Neural cell (in vitro differentiated cells): ENCODE results near the gene GATA2. TPM values are rescaled to one million over a fixed set of nuclear protein-coding genes. Genes with fewer than 3 reads are reported as not detected.

ENCODE experiments used
- H2AFZ ChIP-seq: fragments of 200-600, 300-800 bp; sonication (generic), shearing (Covaris generic); 2 replicates; pipeline ENCODE4 v1.6.0; 2014; ENCODE audit warnings: low read depth, mild to moderate bottlenecking, antibody characterized with exemption, low read length, moderate library complexity
- H3F3A ChIP-seq: fragments of 200-600 bp; shearing (Covaris generic); 2 replicates; pipeline ENCODE4 v1.6.1; 2016; ENCODE audit warnings: mild to moderate bottlenecking, moderate library complexity, mixed read lengths, antibody characterized with exemption, low read length; ENCODE audit not compliant: insufficient read depth, poor library complexity, severe bottlenecking
- H3K27ac ChIP-seq: fragments of 200-600, 300-800 bp; sonication (generic), shearing (Covaris generic); 2 replicates; pipeline ENCODE4 v1.5.1; 2014; ENCODE audit warnings: mild to moderate bottlenecking, low read length, moderate library complexity
- H3K27me3 ChIP-seq: fragments of 300-800, 200-600 bp; sonication (generic), shearing (Covaris generic); 2 replicates; pipeline ENCODE4 v1.6.0; 2014; ENCODE audit warnings: mild to moderate bottlenecking, low read depth, low read length, moderate library complexity; ENCODE audit not compliant: insufficient read depth
- H3K36me3 ChIP-seq: fragments of 300-800, 200-600 bp; sonication (generic), shearing (Covaris generic); 2 replicates; pipeline ENCODE4 v1.5.1; 2014; ENCODE audit warnings: mild to moderate bottlenecking, antibody characterized with exemption, low read length, moderate library complexity; ENCODE audit not compliant: insufficient read depth
- H3K4me2 ChIP-seq: fragments of 300-800, 200-600 bp; sonication (generic), shearing (Covaris generic); 2 replicates; pipeline ENCODE4 v1.6.0; 2014; ENCODE audit warnings: mild to moderate bottlenecking, low read length
- H3K4me3 ChIP-seq: fragments of 300-800, 200-600 bp; sonication (generic), shearing (Covaris generic); 2 replicates; pipeline ENCODE4 v1.5.1; 2014; ENCODE audit warnings: mild to moderate bottlenecking, low read length, moderate library complexity
- H3K79me2 ChIP-seq: fragments of 200-600 bp; shearing (Covaris generic); replicated peaks from 2 replicates; pipeline ENCODE4 v1.6.0; 2014; ENCODE audit warnings: mild to moderate bottlenecking, low read length, moderate library complexity; ENCODE audit not compliant: insufficient read depth
- H3K9ac ChIP-seq: fragments of 300-800, 200-600 bp; sonication (generic), shearing (Covaris generic); 2 replicates; pipeline ENCODE4 v1.6.1; 2016; ENCODE audit warnings: mild to moderate bottlenecking, low read length, mixed read lengths
- H3K9me2 ChIP-seq: fragments of 200-600 bp; shearing (Covaris generic); 2 replicates; pipeline ENCODE4 v1.6.1; 2016; ENCODE audit warnings: mild to moderate bottlenecking, low read length, mixed read lengths; ENCODE audit not compliant: insufficient read depth
- H3K9me3 ChIP-seq: fragments of 200-600, 300-800 bp; sonication (generic), shearing (Covaris generic); 2 replicates; pipeline ENCODE4 v1.6.1; 2016; ENCODE audit warnings: mild to moderate bottlenecking, mixed run types, low read length, moderate library complexity, mixed read lengths
- H4K20me1 ChIP-seq: fragments of 200-600 bp; shearing (Covaris generic); 2 replicates; pipeline ENCODE4 v1.6.1; 2016; ENCODE audit warnings: mild to moderate bottlenecking, mixed run types; ENCODE audit not compliant: insufficient read depth
- EP300 ChIP-seq: fragments of 450-650 bp; conservative IDR thresholded peaks from 2 replicates; pipeline ENCODE4 v1.6.1; 2014; ENCODE audit warnings: antibody characterized with exemption, mild to moderate bottlenecking, moderate library complexity; ENCODE audit not compliant: poor library complexity, severe bottlenecking
- EZH2 ChIP-seq: fragments of 200-600, 300-800 bp; shearing (Covaris generic), sonication (generic); IDR thresholded peaks from 2 replicates; pipeline ENCODE4 v1.6.1; 2014; ENCODE audit warnings: antibody characterized with exemption, low read length, borderline replicate concordance, mild to moderate bottlenecking; ENCODE audit not compliant: insufficient read depth, poor library complexity, severe bottlenecking
- MXI1 ChIP-seq: fragments of 450-650 bp; conservative IDR thresholded peaks from 2 replicates; pipeline ENCODE4 v1.6.1; 2014; ENCODE audit warnings: antibody characterized with exemption, mild to moderate bottlenecking; ENCODE audit not compliant: poor library complexity, severe bottlenecking
- POLR2AphosphoS5 ChIP-seq: IDR thresholded peaks from 2 replicates; pipeline ENCODE4 v1.6.1; 2012
- RAD21 ChIP-seq: fragments of 450-650 bp; conservative IDR thresholded peaks from 2 replicates; pipeline ENCODE4 v1.6.1; 2014; ENCODE audit warnings: antibody characterized with exemption, mild to moderate bottlenecking, moderate library complexity
- REST ChIP-seq: IDR thresholded peaks from 2 replicates; pipeline ENCODE4 v1.6.1; 2012; ENCODE audit warnings: borderline replicate concordance
- SMC3 ChIP-seq: fragments of 450-650 bp; conservative IDR thresholded peaks from 2 replicates; pipeline ENCODE4 v1.6.1; 2014; ENCODE audit warnings: antibody characterized with exemption, mild to moderate bottlenecking, moderate library complexity; ENCODE audit not compliant: poor library complexity
- TAF1 ChIP-seq: IDR thresholded peaks from 2 replicates; pipeline ENCODE4 v1.6.1; 2012; ENCODE audit warnings: low read depth
- polyA plus RNA-seq: library from polyadenylated mRNA; depleted of rRNA; stranded (reverse); fragments of >200 nt; gene quantifications from 2 replicates; pipeline ENCODE4 v1.2.3, GENCODE V29; 2014
- TF ChIP-seq, protein P1 (sequence below): fragments of 450-650 bp; IDR thresholded peaks from 2 replicates; pipeline ENCODE4 v1.5.1; 2014; ENCODE audit warnings: antibody characterized with exemption, mild to moderate bottlenecking, moderate library complexity; ENCODE audit not compliant: poor library complexity, severe bottlenecking

GATA2 gene
- polyA plus RNA-seq, 1 donor from 2014 or later = not detected

DNA sequence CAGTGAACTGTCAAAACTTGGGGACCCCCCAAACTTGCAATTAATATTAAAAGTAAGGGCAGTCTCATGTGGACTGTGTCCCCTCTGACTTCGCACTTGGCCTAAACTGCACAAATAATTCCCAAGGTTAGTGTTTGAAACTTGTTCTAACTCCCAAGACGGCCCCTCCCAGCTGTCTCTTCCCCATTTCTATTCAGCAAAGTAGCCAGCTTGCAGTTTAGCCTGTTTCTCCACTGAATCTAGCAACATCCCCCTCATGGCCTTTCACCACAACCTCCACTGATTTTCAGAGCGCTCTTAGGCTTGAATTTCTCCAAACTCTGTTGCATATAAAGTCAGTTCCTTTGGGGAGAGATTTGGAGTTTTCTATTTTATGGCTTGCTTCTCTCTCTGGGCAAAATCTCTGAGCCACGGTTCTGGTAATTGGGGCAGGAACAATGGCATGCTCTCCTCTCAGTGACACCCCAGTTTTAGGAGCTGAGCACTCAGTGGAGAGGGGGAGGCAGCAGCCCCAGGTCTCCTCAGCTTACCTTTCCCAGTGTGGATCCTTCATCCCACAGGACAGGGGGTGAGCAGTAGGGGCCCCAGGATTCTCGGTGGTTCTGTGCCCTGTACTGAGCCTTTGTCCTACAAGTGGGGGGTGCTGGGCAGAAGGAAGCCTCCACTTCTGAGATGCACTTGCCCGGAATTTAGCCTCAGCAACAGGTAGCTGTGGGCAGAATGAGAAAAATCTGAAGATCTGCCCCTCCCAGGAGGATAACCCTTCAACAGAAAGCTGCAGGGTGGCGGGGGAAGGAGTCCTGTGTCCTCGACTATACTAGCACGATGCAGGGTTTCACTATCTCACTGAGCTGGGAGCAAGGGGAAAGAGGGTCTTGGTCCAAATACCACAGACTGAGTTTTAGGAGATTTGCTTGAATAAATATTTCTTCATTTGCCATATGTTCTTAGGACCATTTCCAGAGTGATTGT is 39.3 kb upstream of the GATA2 start:
- no peak overlapping the region for H3K9ac ChIP-seq
- H3K4me2 ChIP-seq = no peak overlapping the region
- H3K79me2 ChIP-seq = no peaks in the 10 kb centered on the region
- no peaks in the 10 kb centered on the region for H3K9me2 ChIP-seq
- no peaks in the 10 kb centered on the region for H3K9me3 ChIP-seq
- no peak overlapping the region for H2AFZ ChIP-seq
- no peaks in the 10 kb centered on the region for H3K27me3 ChIP-seq
- H4K20me1 ChIP-seq = no peaks in the 10 kb centered on the region
- H3F3A ChIP-seq = no peaks in the 10 kb centered on the region
- no peak overlapping the region for H3K4me3 ChIP-seq
- no peak overlapping the region for H3K27ac ChIP-seq
- TF ChIP-seq RAD21 = no peak
- TF ChIP-seq, protein P1, sequence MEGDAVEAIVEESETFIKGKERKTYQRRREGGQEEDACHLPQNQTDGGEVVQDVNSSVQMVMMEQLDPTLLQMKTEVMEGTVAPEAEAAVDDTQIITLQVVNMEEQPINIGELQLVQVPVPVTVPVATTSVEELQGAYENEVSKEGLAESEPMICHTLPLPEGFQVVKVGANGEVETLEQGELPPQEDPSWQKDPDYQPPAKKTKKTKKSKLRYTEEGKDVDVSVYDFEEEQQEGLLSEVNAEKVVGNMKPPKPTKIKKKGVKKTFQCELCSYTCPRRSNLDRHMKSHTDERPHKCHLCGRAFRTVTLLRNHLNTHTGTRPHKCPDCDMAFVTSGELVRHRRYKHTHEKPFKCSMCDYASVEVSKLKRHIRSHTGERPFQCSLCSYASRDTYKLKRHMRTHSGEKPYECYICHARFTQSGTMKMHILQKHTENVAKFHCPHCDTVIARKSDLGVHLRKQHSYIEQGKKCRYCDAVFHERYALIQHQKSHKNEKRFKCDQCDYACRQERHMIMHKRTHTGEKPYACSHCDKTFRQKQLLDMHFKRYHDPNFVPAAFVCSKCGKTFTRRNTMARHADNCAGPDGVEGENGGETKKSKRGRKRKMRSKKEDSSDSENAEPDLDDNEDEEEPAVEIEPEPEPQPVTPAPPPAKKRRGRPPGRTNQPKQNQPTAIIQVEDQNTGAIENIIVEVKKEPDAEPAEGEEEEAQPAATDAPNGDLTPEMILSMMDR = no peak
- no peak for TF ChIP-seq POLR2AphosphoS5
- H3K36me3 ChIP-seq = no peaks in the 10 kb centered on the region

DNA sequence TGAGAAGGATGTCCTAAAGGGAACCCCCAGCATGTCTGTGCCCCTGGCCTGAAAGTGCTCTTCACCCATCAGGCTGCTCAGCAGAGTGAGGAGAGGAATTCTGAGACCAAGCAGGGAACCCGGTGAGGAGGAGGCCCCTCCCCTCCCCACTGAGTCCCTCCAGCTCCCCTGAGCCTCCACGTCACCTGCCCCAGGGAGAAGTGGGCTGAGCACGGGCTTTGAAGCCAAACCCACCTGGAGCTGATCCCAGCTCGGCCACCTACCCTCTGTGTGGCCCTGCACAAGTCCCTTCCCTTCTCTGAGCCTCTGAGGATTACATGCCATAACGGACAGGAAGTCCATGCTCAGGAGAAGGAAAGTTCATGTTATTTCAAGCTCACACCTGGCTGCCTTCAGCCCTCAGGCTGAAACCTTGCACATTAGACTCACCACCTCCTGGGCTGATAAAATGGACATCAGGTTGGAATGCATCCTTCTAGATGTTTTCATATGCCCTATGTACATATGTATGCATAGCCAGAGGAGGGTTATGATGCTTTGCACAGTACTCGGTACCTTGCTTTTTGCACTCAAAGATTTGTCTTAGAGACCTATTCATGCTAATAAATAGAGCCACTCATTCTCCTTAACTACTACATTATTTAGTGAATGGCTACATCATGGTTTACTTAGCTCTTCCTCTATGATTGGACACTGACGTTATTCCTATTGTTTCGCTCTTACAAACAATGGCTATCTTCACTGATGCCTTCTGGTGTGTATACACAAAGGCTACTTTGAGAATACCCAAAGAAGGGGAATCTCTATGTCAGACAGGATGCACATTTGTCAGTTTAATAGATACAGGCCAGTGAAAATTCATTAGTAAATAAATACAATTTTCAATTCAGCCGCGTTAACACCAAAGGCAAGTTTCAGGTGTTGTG is 31.6 kb upstream of the GATA2 start:
- no peak overlapping the region for H2AFZ ChIP-seq
- no peaks in the 10 kb centered on the region for H4K20me1 ChIP-seq
- TF ChIP-seq MXI1 = no peak
- TF ChIP-seq RAD21 = no peak
- no peak for TF ChIP-seq TAF1
- no peak for TF ChIP-seq POLR2AphosphoS5
- TF ChIP-seq EP300 = no peak
- TF ChIP-seq REST = no peak
- no peak for TF ChIP-seq SMC3
- no peak for TF ChIP-seq EZH2
- TF ChIP-seq, protein P1 = no peak
- H3K9me3 ChIP-seq = no peaks in the 10 kb centered on the region
- H3K4me3 ChIP-seq = no peak overlapping the region
- H3K4me2 ChIP-seq = no peak overlapping the region
- no peak overlapping the region for H3K9ac ChIP-seq
- H3F3A ChIP-seq = no peaks in the 10 kb centered on the region
- no peak overlapping the region for H3K27ac ChIP-seq
- no peaks in the 10 kb centered on the region for H3K36me3 ChIP-seq
- H3K79me2 ChIP-seq = no peaks in the 10 kb centered on the region
- no peaks in the 10 kb centered on the region for H3K9me2 ChIP-seq
- no peaks in the 10 kb centered on the region for H3K27me3 ChIP-seq
